NCI-H1436 treated with DMSO at 0.1 percent for 48 hours (cell line): ENCODE results near the gene KCNQ1OT1.
"Not testable (repeated sequence)": the region's sequence is repeated elsewhere in the genome, so short reads cannot be mapped to it uniquely, and the experiment has no call there.

Source experiments
- DNase-seq: peaks from one replicate; lab custom pipeline; 2025; lab: John Stamatoyannopoulos, UW

Gene KCNQ1OT1

GRCh38 chr11:2652333-2653197 is 47.2 kb downstream of the KCNQ1OT1 start:
- DNase-seq = no peak

- no peak for DNase-seq
These were observed 47.9 kb downstream of the KCNQ1OT1 start for GRCh38 chr11:2651826-2652271.

- DNase-seq = no peak
These were observed 48.7 kb downstream of the KCNQ1OT1 start for GRCh38 chr11:2651054-2651617.

GRCh38 chr11:2650343-2650867 is 49.4 kb downstream of the KCNQ1OT1 start:
- no peak for DNase-seq

- DNase-seq = no peak
These were observed 49.9 kb downstream of the KCNQ1OT1 start for GRCh38 chr11:2649848-2650247.

GRCh38 chr11:2649400-2649799 is 50.4 kb downstream of the KCNQ1OT1 start:
- DNase-seq = no peak

GRCh38 chr11:2647953-2648352 is 51.8 kb downstream of the KCNQ1OT1 start:
- DNase-seq = no peak

- DNase-seq = no peak
These were observed 52.6 kb downstream of the KCNQ1OT1 start for GRCh38 chr11:2647167-2647566.

- DNase-seq = no peak
These were observed 54.0 kb downstream of the KCNQ1OT1 start for GRCh38 chr11:2645779-2646118.

- DNase-seq = no peak
These were observed 54.7 kb downstream of the KCNQ1OT1 start for GRCh38 chr11:2644844-2645778.

- DNase-seq = no peak
These were observed 56.0 kb downstream of the KCNQ1OT1 start for GRCh38 chr11:2643746-2644145.

- no peak for DNase-seq
These were observed 58.2 kb downstream of the KCNQ1OT1 start for GRCh38 chr11:2641623-2642022.

GRCh38 chr11:2639763-2640162 is 60.0 kb downstream of the KCNQ1OT1 start:
- DNase-seq = not testable (repeated sequence)

- DNase-seq = no peak
These were observed 68.6 kb downstream of the KCNQ1OT1 start for GRCh38 chr11:2631161-2631560.

- no peak for DNase-seq
These were observed 69.1 kb downstream of the KCNQ1OT1 start for GRCh38 chr11:2630679-2631078.

- DNase-seq = no peak
These were observed 74.6 kb downstream of the KCNQ1OT1 start for GRCh38 chr11:2625183-2625582.

GRCh38 chr11:2621894-2622293 is 77.9 kb downstream of the KCNQ1OT1 start:
- no peak for DNase-seq

GRCh38 chr11:2612884-2613571 is 86.8 kb downstream of the KCNQ1OT1 start:
- no peak for DNase-seq

- no peak for DNase-seq
These were observed 90.4 kb downstream of the KCNQ1OT1 start for GRCh38 chr11:2609345-2609744.

- DNase-seq = no peak
These were observed 100.1 kb downstream of the KCNQ1OT1 start for GRCh38 chr11:2599561-2600189.

GRCh38 chr11:2595204-2595603 is 104.6 kb downstream of the KCNQ1OT1 start:
- DNase-seq = no peak
